ENCODE results near the gene EIF3J.
"Not testable (repeated sequence)": the region's sequence is repeated elsewhere in the genome, so short reads cannot be mapped to it uniquely, and the experiment has no call there.

The EIF3J gene

GRCh38 chr15:44537735-44538240 is 841 bp downstream of the EIF3J start:
- DNase-seq (ENCODE audit: low read depth in 2 of 2) = peak in 1 of 2 donors; percentile 54
- peak overlapping the region; percentile 84 to 86 for H3K4me3 ChIP-seq (replicated peaks in 1 of 2; ENCODE audit: low read depth in 2 of 2, low read length in 2 of 2)
- no peak for TF ChIP-seq CTCF (IDR thresholded peaks at IDR 0.05; ENCODE audit: low read depth, low read length)

- peak; percentile 91 for DNase-seq (ENCODE audit: low read depth in 2 of 2)
- no peak for TF ChIP-seq CTCF (IDR thresholded peaks at IDR 0.05; ENCODE audit: low read depth, low read length)
- H3K4me3 ChIP-seq (replicated peaks in 1 of 2; ENCODE audit: low read depth in 2 of 2, low read length in 2 of 2) = no peak overlapping the region
These were observed 4.5 kb downstream of the EIF3J start for GRCh38 chr15:44541282-44541958.

- no peak overlapping the region for H3K4me3 ChIP-seq (replicated peaks in 1 of 2; ENCODE audit: low read depth in 2 of 2, low read length in 2 of 2)
- no peak for DNase-seq (ENCODE audit: low read depth in 2 of 2)
- TF ChIP-seq CTCF (IDR thresholded peaks at IDR 0.05; ENCODE audit: low read depth, low read length) = no peak
These were observed 5.6 kb downstream of the EIF3J start for GRCh38 chr15:44542596-44542995.

GRCh38 chr15:44544745-44545144 is 7.8 kb downstream of the EIF3J start:
- H3K4me3 ChIP-seq (replicated peaks in 1 of 2; ENCODE audit: low read depth in 2 of 2, low read length in 2 of 2); DNase-seq (ENCODE audit: low read depth in 2 of 2): not testable (repeated sequence)

- no peak overlapping the region for H3K4me3 ChIP-seq (replicated peaks in 1 of 2; ENCODE audit: low read depth in 2 of 2, low read length in 2 of 2)
- peak; percentile 41 for TF ChIP-seq CTCF (IDR thresholded peaks at IDR 0.05; ENCODE audit: low read depth, low read length)
- peak in 1 of 2 donors; percentile 58 for DNase-seq (ENCODE audit: low read depth in 2 of 2)
These were observed 9.2 kb downstream of the EIF3J start for GRCh38 chr15:44545913-44546802.

- DNase-seq (ENCODE audit: low read depth in 2 of 2); H3K4me3 ChIP-seq (replicated peaks in 1 of 2; ENCODE audit: low read depth in 2 of 2, low read length in 2 of 2): not testable (repeated sequence)
These were observed 12.2 kb downstream of the EIF3J start for GRCh38 chr15:44549152-44549551.

- peak; percentile 64 to 72 for DNase-seq (ENCODE audit: low read depth in 2 of 2)
- TF ChIP-seq CTCF (IDR thresholded peaks at IDR 0.05; ENCODE audit: low read depth, low read length) = peak; percentile 31
- H3K4me3 ChIP-seq (replicated peaks in 1 of 2; ENCODE audit: low read depth in 2 of 2, low read length in 2 of 2) = no peak overlapping the region
These were observed 13.3 kb downstream of the EIF3J start for GRCh38 chr15:44550256-44550655.
